Epidermal melanocyte (primary cell): ENCODE measurements around the gene OR9A2.
"Not testable (repeated sequence)": the region's sequence is repeated elsewhere in the genome, so short reads cannot be mapped to it uniquely, and the experiment has no call there.

Experiments used
- DNase-seq: peaks from one replicate; pipeline ENCODE4 v3.0.0; 2011; ENCODE audit warnings: low spot score; ENCODE audit not compliant: insufficient read length

The OR9A2 gene

GRCh38 chr7:143023047-143023446, 3.9 kb downstream of the OR9A2 start:
- no peak for DNase-seq

- DNase-seq = no peak
These were observed 8.0 kb downstream of the OR9A2 start for GRCh38 chr7:143018931-143019330.

- no peak for DNase-seq
These were observed 9.9 kb downstream of the OR9A2 start for GRCh38 chr7:143016996-143017395.

- no peak for DNase-seq
These were observed 10.9 kb downstream of the OR9A2 start for GRCh38 chr7:143015926-143016490.

GRCh38 chr7:143015084-143015483, 11.8 kb downstream of the OR9A2 start:
- DNase-seq = no peak

GRCh38 chr7:143013893-143014292, 13.0 kb downstream of the OR9A2 start:
- DNase-seq = no peak

- DNase-seq = no peak
These were observed 13.5 kb downstream of the OR9A2 start for GRCh38 chr7:143013473-143013872.

- DNase-seq = no peak
These were observed 14.5 kb downstream of the OR9A2 start for GRCh38 chr7:143012409-143012808.

- no peak for DNase-seq
These were observed 14.9 kb downstream of the OR9A2 start for GRCh38 chr7:143012001-143012400.

- peak; percentile 34 for DNase-seq
These were observed 18.7 kb downstream of the OR9A2 start for GRCh38 chr7:143008007-143008901.

- no peak for DNase-seq
These were observed 21.2 kb downstream of the OR9A2 start for GRCh38 chr7:143005632-143006260.

GRCh38 chr7:143003393-143004051, 23.4 kb downstream of the OR9A2 start:
- no peak for DNase-seq

GRCh38 chr7:143002898-143003297, 24.0 kb downstream of the OR9A2 start:
- no peak for DNase-seq

- no peak for DNase-seq
These were observed 24.8 kb downstream of the OR9A2 start for GRCh38 chr7:143002106-143002505.

GRCh38 chr7:143000648-143001047, 26.3 kb downstream of the OR9A2 start:
- no peak for DNase-seq

GRCh38 chr7:142999793-143000192, 27.1 kb downstream of the OR9A2 start:
- no peak for DNase-seq

- no peak for DNase-seq
These were observed 28.0 kb downstream of the OR9A2 start for GRCh38 chr7:142998966-142999365.

- DNase-seq = no peak
These were observed 29.4 kb downstream of the OR9A2 start for GRCh38 chr7:142997456-142997989.

GRCh38 chr7:142992427-142992826, 34.5 kb downstream of the OR9A2 start:
- DNase-seq = no peak

GRCh38 chr7:142984297-142984696, 42.6 kb downstream of the OR9A2 start:
- no peak for DNase-seq

GRCh38 chr7:142983825-142984224, 43.1 kb downstream of the OR9A2 start:
- DNase-seq = no peak

- not testable (repeated sequence) for DNase-seq
These were observed 48.5 kb downstream of the OR9A2 start for GRCh38 chr7:142978402-142978801.
